ENCODE data around the gene GPC1.
A peak's percentile ranks its signal among the peaks of the same experiment; 100 is the strongest.

The GPC1 gene

DNA sequence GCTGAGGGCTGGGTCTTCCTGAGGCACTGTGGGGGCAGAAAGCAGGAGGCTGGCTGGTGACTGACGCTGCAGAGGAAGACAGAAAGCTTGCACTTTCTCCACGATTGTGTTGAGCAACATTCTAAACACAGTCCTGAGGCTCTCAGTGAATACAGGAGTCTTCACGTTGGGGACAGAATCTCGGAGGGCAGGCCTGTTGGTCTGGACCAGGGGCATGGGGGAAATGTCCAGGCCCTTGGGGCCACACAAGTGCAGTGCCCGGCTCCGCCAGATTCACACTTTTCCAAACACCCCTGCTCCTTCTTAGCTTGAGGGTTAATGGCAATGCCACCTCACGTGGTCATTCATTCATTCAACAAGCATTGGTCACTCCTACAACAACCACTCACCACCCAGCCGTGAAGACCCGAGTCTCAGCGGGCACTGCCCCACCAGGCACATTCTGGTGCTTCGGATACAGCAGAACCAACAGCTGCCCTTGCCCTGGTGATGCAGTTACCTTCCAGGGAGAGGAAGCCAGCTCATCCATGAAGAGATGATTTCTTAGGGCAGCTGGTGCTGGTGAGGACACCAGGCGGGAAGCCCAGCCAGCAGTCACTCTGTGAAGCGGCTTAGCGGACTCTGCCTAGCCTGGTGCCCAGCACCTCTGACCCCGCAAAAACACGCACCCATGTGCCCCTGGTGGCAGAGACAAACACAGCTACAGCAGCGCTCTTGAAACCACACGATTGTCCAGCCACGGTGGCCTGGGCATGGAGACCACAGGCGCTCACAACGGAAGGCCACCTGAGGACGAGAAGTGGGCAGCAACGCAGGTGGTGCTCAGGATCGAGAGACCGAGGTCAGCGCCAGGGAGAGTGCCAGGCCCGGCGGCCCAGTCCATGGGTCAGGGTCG, 10.9 kb upstream of the GPC1 start:
- H3K4me2 ChIP-seq (ENCODE audit: low read length): no peak overlapping the region
- H3K4ac ChIP-seq (ENCODE audit: low read depth, low read length): no peak overlapping the region
- no peak for DNase-seq
- no peak overlapping the region for H4K91ac ChIP-seq (ENCODE audit: low read depth, low read length)
- no peak overlapping the region for H4K8ac ChIP-seq (ENCODE audit: low read depth, low read length)
- H3K9me3 ChIP-seq (ENCODE audit: insufficient read depth, low read depth, low read length): peaks cover 35% of the 10 kb centered on the region
- WGBS (ENCODE audit: extremely low coverage, insufficient coverage, insufficient read length): no CpG with 5 or more reads among the region's 29 CpGs
- no peaks in the 10 kb centered on the region for H3K79me2 ChIP-seq (ENCODE audit: control insufficient read depth, insufficient read depth, low read length, poor library complexity)
- no peak overlapping the region for H2BK120ac ChIP-seq (ENCODE audit: insufficient read depth, low read length, poor library complexity)
- H3K9ac ChIP-seq (ENCODE audit: low read length): no peak overlapping the region
- no peaks in the 10 kb centered on the region for H3K79me1 ChIP-seq (ENCODE audit: low read length)
- no peak overlapping the region for H3K18ac ChIP-seq (ENCODE audit: low read length)
- H3K4me3 ChIP-seq (ENCODE audit: low read depth, low read length): no peak overlapping the region
- H3K27me3 ChIP-seq (ENCODE audit: insufficient read depth, low read length): no peaks in the 10 kb centered on the region
- H3K36me3 ChIP-seq (ENCODE audit: control insufficient read depth in 1 of 2, insufficient read depth in 2 of 2, low read length in 2 of 2): no peaks in the 10 kb centered on the region
- H3K23ac ChIP-seq (ENCODE audit: low read length): no peak overlapping the region
- H3K27ac ChIP-seq (ENCODE audit: low read depth, low read length): no peak overlapping the region
- H2AFZ ChIP-seq (ENCODE audit: insufficient read depth, low read length, poor library complexity): no peak overlapping the region
- no peak overlapping the region for H4K12ac ChIP-seq (ENCODE audit: low read depth, low read length)
- no peak overlapping the region for H2BK12ac ChIP-seq (ENCODE audit: low read length)
- no peak overlapping the region for H3K14ac ChIP-seq (ENCODE audit: low read length)
- no peaks in the 10 kb centered on the region for H3K4me1 ChIP-seq (ENCODE audit: control insufficient read depth in 1 of 2, insufficient read depth in 2 of 2, low read length in 2 of 2)
- no peak overlapping the region for H2BK5ac ChIP-seq (ENCODE audit: low read depth, low read length, poor library complexity)
- no peak overlapping the region for H2AK5ac ChIP-seq (ENCODE audit: low read length)

DNA sequence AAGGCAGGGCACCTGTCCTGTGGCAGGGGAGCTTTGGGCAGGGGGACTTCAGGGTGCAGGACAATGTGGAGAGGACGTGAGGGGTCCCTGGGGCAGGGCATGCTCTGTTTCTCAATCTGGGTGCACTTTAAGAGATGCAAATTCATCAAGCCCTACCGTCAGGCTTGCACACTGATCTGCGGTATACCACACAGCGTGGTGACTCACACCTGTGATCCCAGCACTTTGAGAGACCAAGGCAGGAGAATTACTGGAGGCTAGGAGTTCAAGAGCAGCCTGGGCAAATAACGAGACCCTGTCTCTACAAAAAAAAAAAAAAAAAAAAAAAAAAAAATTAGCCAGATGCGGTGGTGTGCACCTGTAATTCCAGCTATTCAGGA, 10.2 kb upstream of the GPC1 start:
- H2BK5ac ChIP-seq (ENCODE audit: low read depth, low read length, poor library complexity): no peak overlapping the region
- no peak overlapping the region for H3K4ac ChIP-seq (ENCODE audit: low read depth, low read length)
- H4K8ac ChIP-seq (ENCODE audit: low read depth, low read length): no peak overlapping the region
- H2BK12ac ChIP-seq (ENCODE audit: low read length): no peak overlapping the region
- no peaks in the 10 kb centered on the region for H3K27me3 ChIP-seq (ENCODE audit: insufficient read depth, low read length)
- H3K4me1 ChIP-seq (ENCODE audit: control insufficient read depth in 1 of 2, insufficient read depth in 2 of 2, low read length in 2 of 2): no peaks in the 10 kb centered on the region
- H3K4me2 ChIP-seq (ENCODE audit: low read length): no peak overlapping the region
- no peak overlapping the region for H4K91ac ChIP-seq (ENCODE audit: low read depth, low read length)
- no peak overlapping the region for H3K27ac ChIP-seq (ENCODE audit: low read depth, low read length)
- H3K79me2 ChIP-seq (ENCODE audit: control insufficient read depth, insufficient read depth, low read length, poor library complexity): no peaks in the 10 kb centered on the region
- H3K23ac ChIP-seq (ENCODE audit: low read length): no peak overlapping the region
- no peak overlapping the region for H3K18ac ChIP-seq (ENCODE audit: low read length)
- no peak for DNase-seq
- no peak overlapping the region for H4K12ac ChIP-seq (ENCODE audit: low read depth, low read length)
- H3K9ac ChIP-seq (ENCODE audit: low read length): no peak overlapping the region
- no peak overlapping the region for H3K4me3 ChIP-seq (ENCODE audit: low read depth, low read length)
- no peak overlapping the region for H2AK5ac ChIP-seq (ENCODE audit: low read length)
- no peak overlapping the region for H2AFZ ChIP-seq (ENCODE audit: insufficient read depth, low read length, poor library complexity)
- H3K36me3 ChIP-seq (ENCODE audit: control insufficient read depth in 1 of 2, insufficient read depth in 2 of 2, low read length in 2 of 2): no peaks in the 10 kb centered on the region
- H3K79me1 ChIP-seq (ENCODE audit: low read length): no peaks in the 10 kb centered on the region
- H3K14ac ChIP-seq (ENCODE audit: low read length): no peak overlapping the region
- H3K9me3 ChIP-seq (ENCODE audit: insufficient read depth, low read depth, low read length): peaks cover 29% of the 10 kb centered on the region
- no peak overlapping the region for H2BK120ac ChIP-seq (ENCODE audit: insufficient read depth, low read length, poor library complexity)
- no CpG with 5 or more reads among the region's 6 CpGs for WGBS (ENCODE audit: extremely low coverage, insufficient coverage, insufficient read length)

DNA sequence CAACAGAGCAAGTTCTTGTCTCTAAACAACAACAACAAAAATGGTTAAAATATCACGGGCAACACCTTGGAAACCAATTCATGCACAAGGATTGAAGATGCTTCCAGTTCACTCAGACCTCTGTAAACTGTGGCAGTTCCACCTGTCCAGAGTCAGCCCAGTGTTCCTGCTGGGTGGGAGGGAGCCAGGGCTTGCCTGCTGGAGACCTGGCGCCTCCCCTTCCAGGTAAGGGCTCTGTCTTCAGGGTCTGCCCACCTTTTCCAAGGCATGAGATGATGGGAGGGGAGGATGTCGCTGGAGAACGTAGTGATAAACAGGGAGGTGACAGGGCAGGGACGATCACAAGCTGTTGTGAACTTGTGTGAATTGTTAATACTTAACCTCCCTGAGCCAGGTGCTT, 9.8 kb upstream of the GPC1 start:
- no peak overlapping the region for H3K4ac ChIP-seq (ENCODE audit: low read depth, low read length)
- H2BK5ac ChIP-seq (ENCODE audit: low read depth, low read length, poor library complexity): no peak overlapping the region
- H3K27ac ChIP-seq (ENCODE audit: low read depth, low read length): no peak overlapping the region
- H3K79me1 ChIP-seq (ENCODE audit: low read length): no peaks in the 10 kb centered on the region
- H3K4me2 ChIP-seq (ENCODE audit: low read length): no peak overlapping the region
- H2AFZ ChIP-seq (ENCODE audit: insufficient read depth, low read length, poor library complexity): no peak overlapping the region
- H4K91ac ChIP-seq (ENCODE audit: low read depth, low read length): no peak overlapping the region
- H3K9me3 ChIP-seq (ENCODE audit: insufficient read depth, low read depth, low read length): peaks cover 24% of the 10 kb centered on the region
- H3K18ac ChIP-seq (ENCODE audit: low read length): no peak overlapping the region
- no peaks in the 10 kb centered on the region for H3K79me2 ChIP-seq (ENCODE audit: control insufficient read depth, insufficient read depth, low read length, poor library complexity)
- H4K12ac ChIP-seq (ENCODE audit: low read depth, low read length): no peak overlapping the region
- no peak overlapping the region for H3K14ac ChIP-seq (ENCODE audit: low read length)
- H3K4me3 ChIP-seq (ENCODE audit: low read depth, low read length): no peak overlapping the region
- no peaks in the 10 kb centered on the region for H3K36me3 ChIP-seq (ENCODE audit: control insufficient read depth in 1 of 2, insufficient read depth in 2 of 2, low read length in 2 of 2)
- H3K27me3 ChIP-seq (ENCODE audit: insufficient read depth, low read length): no peaks in the 10 kb centered on the region
- WGBS (ENCODE audit: extremely low coverage, insufficient coverage, insufficient read length): no CpG with 5 or more reads among the region's 5 CpGs
- no peak overlapping the region for H4K8ac ChIP-seq (ENCODE audit: low read depth, low read length)
- H3K9ac ChIP-seq (ENCODE audit: low read length): no peak overlapping the region
- H2BK120ac ChIP-seq (ENCODE audit: insufficient read depth, low read length, poor library complexity): no peak overlapping the region
- H2BK12ac ChIP-seq (ENCODE audit: low read length): no peak overlapping the region
- no peaks in the 10 kb centered on the region for H3K4me1 ChIP-seq (ENCODE audit: control insufficient read depth in 1 of 2, insufficient read depth in 2 of 2, low read length in 2 of 2)
- H3K23ac ChIP-seq (ENCODE audit: low read length): no peak overlapping the region
- no peak for DNase-seq
- H2AK5ac ChIP-seq (ENCODE audit: low read length): no peak overlapping the region

DNA sequence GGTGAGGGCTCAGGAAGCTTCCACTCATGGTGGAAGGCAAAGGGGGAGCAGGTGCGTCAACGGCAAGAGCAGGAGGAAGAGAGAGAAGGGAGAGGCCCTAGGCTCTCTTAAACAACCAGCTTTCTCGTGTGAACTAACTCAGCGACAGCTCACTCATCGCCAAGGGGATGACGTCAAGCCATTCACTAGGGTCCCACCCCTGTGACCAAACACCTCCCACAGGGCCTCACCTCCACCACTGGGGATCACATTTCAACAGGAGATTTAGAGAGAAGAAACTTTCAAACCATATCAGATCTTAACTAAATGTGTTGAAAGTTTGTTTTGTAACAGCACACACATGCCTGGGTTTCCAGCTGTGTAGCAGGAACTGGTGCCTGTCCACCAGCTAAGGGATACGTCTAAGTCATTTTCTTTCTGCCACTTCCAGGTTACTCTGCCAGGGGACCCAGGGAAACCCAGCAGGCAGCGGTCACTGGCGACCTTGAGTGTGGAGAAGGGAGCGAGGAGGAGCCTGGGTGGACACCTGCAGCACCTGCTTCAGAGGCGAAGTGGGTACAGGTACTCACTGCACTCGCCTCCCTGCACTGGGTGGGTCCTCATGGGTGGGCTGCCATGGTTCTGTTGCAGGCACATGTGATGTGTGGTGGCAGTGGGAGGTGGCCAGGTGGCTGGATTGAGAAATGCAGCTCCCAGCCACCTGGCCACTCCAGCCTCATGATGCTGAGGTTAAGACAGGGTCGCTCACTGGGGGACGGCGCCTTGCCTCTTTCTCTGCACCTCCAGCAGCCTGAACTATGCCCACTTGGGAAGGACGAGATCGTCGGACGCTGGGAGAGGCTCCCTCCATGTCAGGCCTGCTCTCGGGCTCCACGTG, 8.4 kb upstream of the GPC1 start:
- Histone ChIP-seq H2AFZ (ENCODE audit: insufficient read depth, low read length, poor library complexity) (no peak overlapping the region), H3K4me3 (ENCODE audit: low read depth, low read length) (no peak overlapping the region), H3K14ac (ENCODE audit: low read length) (no peak overlapping the region), H3K23ac (ENCODE audit: low read length) (no peak overlapping the region), H3K27me3 (ENCODE audit: insufficient read depth, low read length) (no peaks in the 10 kb centered on the region), H2BK5ac (ENCODE audit: low read depth, low read length, poor library complexity) (no peak overlapping the region), H3K4me2 (ENCODE audit: low read length) (no peak overlapping the region), H3K9ac (ENCODE audit: low read length) (no peak overlapping the region), H3K27ac (ENCODE audit: low read depth, low read length) (no peak overlapping the region), H3K36me3 (ENCODE audit: control insufficient read depth in 1 of 2, insufficient read depth in 2 of 2, low read length in 2 of 2) (no peaks in the 10 kb centered on the region), H3K4me1 (ENCODE audit: control insufficient read depth in 1 of 2, insufficient read depth in 2 of 2, low read length in 2 of 2) (no peaks in the 10 kb centered on the region), H4K91ac (ENCODE audit: low read depth, low read length) (no peak overlapping the region), H2BK120ac (ENCODE audit: insufficient read depth, low read length, poor library complexity) (no peak overlapping the region), H3K18ac (ENCODE audit: low read length) (no peak overlapping the region), H3K4ac (ENCODE audit: low read depth, low read length) (no peak overlapping the region), H3K79me2 (ENCODE audit: control insufficient read depth, insufficient read depth, low read length, poor library complexity) (no peaks in the 10 kb centered on the region), H2BK12ac (ENCODE audit: low read length) (no peak overlapping the region), H4K12ac (ENCODE audit: low read depth, low read length) (no peak overlapping the region), H2AK5ac (ENCODE audit: low read length) (no peak overlapping the region), H3K79me1 (ENCODE audit: low read length) (no peaks in the 10 kb centered on the region), H3K9me3 (ENCODE audit: insufficient read depth, low read depth, low read length) (peaks cover 16% of the 10 kb centered on the region), H4K8ac (ENCODE audit: low read depth, low read length) (no peak overlapping the region)
- WGBS (ENCODE audit: extremely low coverage, insufficient coverage, insufficient read length): no CpG with 5 or more reads among the region's 21 CpGs
- peak; percentile 51 to 62 for DNase-seq

All from trophoblast cell (in vitro differentiated cells and primary cell).